KOPT-K1 (cell line): Measurements from ENCODE around the gene ELMO1.

Source experiments
- H3K27ac ChIP-seq: fragments of 200-600 bp; sonication (generic); 2 replicates; pipeline ENCODE4 v1.5.1; 2016; ENCODE audit warnings: antibody characterized with exemption, mild to moderate bottlenecking, low read depth, low read length; ENCODE audit not compliant: poor library complexity, severe bottlenecking
- H3K36me3 ChIP-seq: fragments of 200-600 bp; sonication (generic); 2 replicates; pipeline ENCODE4 v1.5.1; 2017; ENCODE audit warnings: antibody characterized with exemption, mild to moderate bottlenecking, low read length, moderate library complexity; ENCODE audit not compliant: insufficient read depth
- H3K9me3 ChIP-seq: fragments of 200-600 bp; sonication (generic); 2 replicates; pipeline ENCODE4 v1.5.1; 2017; ENCODE audit warnings: antibody characterized with exemption, low read length, mild to moderate bottlenecking; ENCODE audit not compliant: insufficient read depth, poor library complexity, severe bottlenecking

Gene ELMO1

DNA sequence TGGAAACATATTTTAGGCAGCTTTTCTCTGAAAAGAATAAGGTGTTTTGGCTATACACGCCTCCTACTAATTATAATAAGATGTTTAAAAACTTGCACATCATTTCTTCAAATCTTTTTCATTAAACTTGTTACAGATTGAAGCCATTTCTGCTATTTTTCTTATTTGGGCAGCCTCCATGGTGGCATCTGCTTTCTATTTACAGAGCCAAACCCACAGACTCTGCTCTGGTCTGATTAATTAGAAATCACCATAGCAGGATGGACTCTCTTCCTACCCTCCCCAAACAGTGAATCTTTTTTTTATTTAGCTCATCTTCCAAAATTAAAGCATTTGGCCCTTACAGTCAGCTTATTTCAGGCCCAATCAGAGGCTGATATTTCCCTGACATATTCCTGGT, 638.6 kb downstream of the ELMO1 start:
- Histone ChIP-seq H3K27ac (no peak overlapping the region), H3K9me3 (no peaks in the 10 kb centered on the region), H3K36me3 (no peaks in the 10 kb centered on the region)

GRCh38 chr7:36809510-36809909, 639.2 kb downstream of the ELMO1 start:
- no peaks in the 10 kb centered on the region for H3K9me3 ChIP-seq
- no peaks in the 10 kb centered on the region for H3K36me3 ChIP-seq
- H3K27ac ChIP-seq, result no peak overlapping the region

DNA sequence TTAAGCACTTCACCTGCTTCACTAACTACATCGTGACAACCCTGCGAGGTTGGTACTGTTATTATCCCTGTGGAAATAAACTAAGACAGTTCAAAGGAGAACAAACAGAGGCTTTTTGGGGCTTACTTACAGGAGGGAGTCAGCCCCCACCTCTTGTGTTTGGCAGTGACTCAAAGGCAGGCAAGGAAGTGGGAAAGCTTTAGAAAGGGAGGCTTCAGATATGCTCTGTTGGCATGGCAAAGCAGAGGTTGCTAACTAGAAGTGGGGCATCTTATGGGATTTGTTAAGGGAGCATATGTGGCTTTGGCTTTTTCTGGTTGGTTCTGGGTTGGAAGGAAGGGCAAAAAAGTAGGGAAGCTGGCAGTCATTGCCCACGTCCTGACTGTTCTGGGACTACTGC, 639.6 kb downstream of the ELMO1 start:
- no peak overlapping the region for H3K27ac ChIP-seq
- no peaks in the 10 kb centered on the region for H3K36me3 ChIP-seq
- no peaks in the 10 kb centered on the region for H3K9me3 ChIP-seq

- H3K36me3 ChIP-seq, result no peaks in the 10 kb centered on the region
- H3K27ac ChIP-seq, result no peak overlapping the region
- H3K9me3 ChIP-seq, result no peaks in the 10 kb centered on the region
These were observed 641.8 kb downstream of the ELMO1 start for GRCh38 chr7:36806891-36807290.
